ENCODE measurements around the gene TMEM63A.

DNA sequence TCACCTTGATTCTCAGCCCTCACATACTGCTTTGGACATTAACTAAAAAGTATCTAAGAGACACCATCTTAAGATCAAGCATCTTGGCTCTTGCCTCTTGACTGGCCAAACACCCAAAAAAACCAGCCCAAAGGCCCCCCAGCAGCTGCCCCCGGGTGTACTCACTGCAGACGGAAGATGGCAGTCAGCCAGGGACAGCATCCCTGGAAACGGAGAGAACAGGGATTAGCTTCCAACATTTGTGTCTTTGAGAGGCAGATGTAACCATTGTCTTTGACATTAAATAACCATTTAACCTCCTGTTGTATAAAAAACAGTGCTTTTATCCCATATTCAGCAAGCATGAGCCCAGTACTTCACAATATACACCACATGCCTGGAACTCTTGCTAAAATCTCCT, 11.3 kb downstream of the TMEM63A start:
- TF ChIP-seq, protein P1, sequence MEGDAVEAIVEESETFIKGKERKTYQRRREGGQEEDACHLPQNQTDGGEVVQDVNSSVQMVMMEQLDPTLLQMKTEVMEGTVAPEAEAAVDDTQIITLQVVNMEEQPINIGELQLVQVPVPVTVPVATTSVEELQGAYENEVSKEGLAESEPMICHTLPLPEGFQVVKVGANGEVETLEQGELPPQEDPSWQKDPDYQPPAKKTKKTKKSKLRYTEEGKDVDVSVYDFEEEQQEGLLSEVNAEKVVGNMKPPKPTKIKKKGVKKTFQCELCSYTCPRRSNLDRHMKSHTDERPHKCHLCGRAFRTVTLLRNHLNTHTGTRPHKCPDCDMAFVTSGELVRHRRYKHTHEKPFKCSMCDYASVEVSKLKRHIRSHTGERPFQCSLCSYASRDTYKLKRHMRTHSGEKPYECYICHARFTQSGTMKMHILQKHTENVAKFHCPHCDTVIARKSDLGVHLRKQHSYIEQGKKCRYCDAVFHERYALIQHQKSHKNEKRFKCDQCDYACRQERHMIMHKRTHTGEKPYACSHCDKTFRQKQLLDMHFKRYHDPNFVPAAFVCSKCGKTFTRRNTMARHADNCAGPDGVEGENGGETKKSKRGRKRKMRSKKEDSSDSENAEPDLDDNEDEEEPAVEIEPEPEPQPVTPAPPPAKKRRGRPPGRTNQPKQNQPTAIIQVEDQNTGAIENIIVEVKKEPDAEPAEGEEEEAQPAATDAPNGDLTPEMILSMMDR (IDR thresholded peaks at IDR 0.05), result no peak
- TF ChIP-seq ZFX (IDR thresholded peaks at IDR 0.05; ENCODE audit: borderline replicate concordance), result no peak
